Measurements from ENCODE around the gene ARID1B.

ARID1B gene

DNA sequence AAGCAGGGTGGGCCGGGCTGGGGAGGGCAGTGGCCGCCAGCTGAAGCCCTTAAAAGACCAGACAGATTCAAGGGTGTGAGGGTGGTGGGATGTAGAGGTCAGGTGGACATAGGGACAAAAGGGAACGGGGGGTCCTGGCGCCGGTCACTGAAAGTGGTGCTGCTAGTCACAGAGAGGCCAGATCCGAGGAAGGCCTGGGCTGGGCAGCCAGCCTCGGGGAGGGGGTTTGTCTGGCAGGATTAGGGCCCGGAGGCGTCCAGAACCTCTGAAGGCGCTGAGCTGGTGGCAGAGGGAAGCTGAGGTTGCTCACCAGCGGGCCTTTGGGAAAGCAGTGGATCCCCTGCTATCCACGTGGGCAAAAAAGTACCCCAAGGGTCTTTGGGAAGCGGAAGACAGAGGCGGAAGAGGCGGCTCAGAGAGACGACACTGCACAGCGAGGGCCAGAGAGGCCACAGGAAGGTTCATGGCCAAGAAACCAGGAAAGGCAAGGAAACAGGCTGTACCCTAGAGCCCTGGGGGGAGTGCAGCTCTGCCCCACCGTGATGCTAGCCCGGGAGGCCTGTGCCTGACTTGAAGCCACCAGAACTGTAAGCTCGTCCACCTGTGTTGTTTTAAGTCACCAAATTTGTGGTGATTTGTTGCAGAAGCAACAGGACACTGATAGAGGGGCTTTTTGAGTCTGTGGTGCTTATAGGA, 440.2 kb downstream of the ARID1B start:
- H3K4me1 ChIP-seq = no peaks in the 10 kb centered on the region
- no peaks in the 10 kb centered on the region for H3K36me3 ChIP-seq
- TF ChIP-seq, protein P1, sequence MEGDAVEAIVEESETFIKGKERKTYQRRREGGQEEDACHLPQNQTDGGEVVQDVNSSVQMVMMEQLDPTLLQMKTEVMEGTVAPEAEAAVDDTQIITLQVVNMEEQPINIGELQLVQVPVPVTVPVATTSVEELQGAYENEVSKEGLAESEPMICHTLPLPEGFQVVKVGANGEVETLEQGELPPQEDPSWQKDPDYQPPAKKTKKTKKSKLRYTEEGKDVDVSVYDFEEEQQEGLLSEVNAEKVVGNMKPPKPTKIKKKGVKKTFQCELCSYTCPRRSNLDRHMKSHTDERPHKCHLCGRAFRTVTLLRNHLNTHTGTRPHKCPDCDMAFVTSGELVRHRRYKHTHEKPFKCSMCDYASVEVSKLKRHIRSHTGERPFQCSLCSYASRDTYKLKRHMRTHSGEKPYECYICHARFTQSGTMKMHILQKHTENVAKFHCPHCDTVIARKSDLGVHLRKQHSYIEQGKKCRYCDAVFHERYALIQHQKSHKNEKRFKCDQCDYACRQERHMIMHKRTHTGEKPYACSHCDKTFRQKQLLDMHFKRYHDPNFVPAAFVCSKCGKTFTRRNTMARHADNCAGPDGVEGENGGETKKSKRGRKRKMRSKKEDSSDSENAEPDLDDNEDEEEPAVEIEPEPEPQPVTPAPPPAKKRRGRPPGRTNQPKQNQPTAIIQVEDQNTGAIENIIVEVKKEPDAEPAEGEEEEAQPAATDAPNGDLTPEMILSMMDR (IDR thresholded peaks at IDR 0.05; ENCODE audit: low read depth, low read length) = no peak
- no peak overlapping the region for H3K4me3 ChIP-seq (ENCODE audit: low read depth, low read length)
- H3K27me3 ChIP-seq = no peaks in the 10 kb centered on the region
- H3K9me3 ChIP-seq = no peaks in the 10 kb centered on the region
- no peak for DNase-seq

DNA sequence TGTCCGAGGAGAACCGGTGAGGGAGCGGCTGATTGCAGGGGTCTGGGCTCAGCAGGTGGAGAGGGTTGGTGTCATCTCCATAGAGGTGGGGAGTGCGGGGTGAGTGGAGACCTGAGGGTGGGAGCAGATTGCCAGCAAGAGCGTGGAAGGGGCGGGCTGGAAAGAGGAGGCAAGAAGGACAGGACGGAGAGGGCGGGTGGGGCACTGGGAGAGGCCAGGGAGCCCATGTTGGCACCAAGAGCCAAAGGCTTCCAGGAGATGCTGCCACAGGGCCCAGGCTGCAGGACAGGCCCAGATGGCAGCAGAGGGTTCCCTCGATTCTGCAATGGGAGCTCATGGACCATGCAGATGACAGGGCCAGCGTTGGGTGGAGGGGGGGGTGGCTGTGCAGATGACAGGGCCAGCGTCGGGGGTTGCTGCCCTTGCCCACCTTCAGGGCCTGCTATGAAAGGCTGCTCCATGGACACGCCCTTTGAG, 440.8 kb downstream of the ARID1B start:
- Histone ChIP-seq H3K4me3 (ENCODE audit: low read depth, low read length) (no peak overlapping the region), H3K27me3 (no peaks in the 10 kb centered on the region), H3K4me1 (no peaks in the 10 kb centered on the region), H3K9me3 (no peaks in the 10 kb centered on the region), H3K36me3 (no peaks in the 10 kb centered on the region)
- TF ChIP-seq, protein P1 (IDR thresholded peaks at IDR 0.05; ENCODE audit: low read depth, low read length) = no peak
- no peak for DNase-seq

- no peak for DNase-seq
- Histone ChIP-seq H3K4me1 (no peaks in the 10 kb centered on the region), H3K36me3 (no peaks in the 10 kb centered on the region), H3K9me3 (no peaks in the 10 kb centered on the region), H3K27me3 (no peaks in the 10 kb centered on the region), H3K4me3 (ENCODE audit: low read depth, low read length) (no peak overlapping the region)
- TF ChIP-seq, protein P1 (IDR thresholded peaks at IDR 0.05; ENCODE audit: low read depth, low read length) = no peak
Measured at GRCh38 chr6:157218371-157219198, 441.4 kb downstream of the ARID1B start.

GRCh38 chr6:157219201-157220200, 442.3 kb downstream of the ARID1B start:
- Histone ChIP-seq H3K36me3 (no peaks in the 10 kb centered on the region), H3K27me3 (no peaks in the 10 kb centered on the region), H3K4me1 (no peaks in the 10 kb centered on the region), H3K4me3 (ENCODE audit: low read depth, low read length) (no peak overlapping the region), H3K9me3 (no peaks in the 10 kb centered on the region)
- no peak for DNase-seq
- TF ChIP-seq, protein P1 (IDR thresholded peaks at IDR 0.05; ENCODE audit: low read depth, low read length) = no peak

- DNase-seq = no peak
- Histone ChIP-seq H3K9me3 (no peaks in the 10 kb centered on the region), H3K4me3 (ENCODE audit: low read depth, low read length) (no peak overlapping the region), H3K27me3 (no peaks in the 10 kb centered on the region), H3K36me3 (no peaks in the 10 kb centered on the region), H3K4me1 (peaks cover 8% of the 10 kb centered on the region; the same call in 1 of the 2 replicates)
- TF ChIP-seq, protein P1 (IDR thresholded peaks at IDR 0.05; ENCODE audit: low read depth, low read length) = no peak
Measured at GRCh38 chr6:157220485-157220884, 443.3 kb downstream of the ARID1B start.
